GM19043 (cell line): ENCODE measurements around the gene PITPNC1.
"Not testable (repeated sequence)": the region's sequence is repeated elsewhere in the genome, so short reads cannot be mapped to it uniquely, and the experiment has no call there.

Experiments used
- ATAC-seq: cut with Tn5 transposase; IDR thresholded peaks from one replicate; pipeline ENCODE4 v1.9.1; 2021; ENCODE audit warnings: low read depth; ENCODE audit not compliant: unreplicated experiment

The PITPNC1 gene

GRCh38 chr17:67503184-67503583 is 126.1 kb downstream of the PITPNC1 start:
- ATAC-seq = no peak

DNA sequence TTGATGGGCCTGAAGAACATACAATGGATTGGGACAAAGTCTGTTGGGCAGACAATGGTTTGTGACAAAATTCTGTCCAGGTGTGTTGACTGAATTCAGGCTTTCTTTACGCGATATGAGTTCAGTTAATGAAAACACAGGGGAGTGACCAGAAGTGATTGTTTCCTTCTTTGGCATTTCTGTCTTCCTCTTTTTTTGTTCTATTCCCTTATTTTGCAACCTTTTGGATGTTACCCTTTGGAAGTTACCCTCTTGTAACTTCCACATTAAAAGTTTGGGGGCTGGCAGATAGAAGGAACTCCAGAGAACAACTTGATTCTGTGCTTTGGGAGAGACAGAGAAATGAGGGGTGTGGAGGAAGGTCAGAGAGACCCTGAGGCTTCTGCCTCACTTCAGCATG is 126.7 kb downstream of the PITPNC1 start:
- ATAC-seq = no peak

- ATAC-seq = no peak
These were observed 127.1 kb downstream of the PITPNC1 start for GRCh38 chr17:67504182-67504581.

DNA sequence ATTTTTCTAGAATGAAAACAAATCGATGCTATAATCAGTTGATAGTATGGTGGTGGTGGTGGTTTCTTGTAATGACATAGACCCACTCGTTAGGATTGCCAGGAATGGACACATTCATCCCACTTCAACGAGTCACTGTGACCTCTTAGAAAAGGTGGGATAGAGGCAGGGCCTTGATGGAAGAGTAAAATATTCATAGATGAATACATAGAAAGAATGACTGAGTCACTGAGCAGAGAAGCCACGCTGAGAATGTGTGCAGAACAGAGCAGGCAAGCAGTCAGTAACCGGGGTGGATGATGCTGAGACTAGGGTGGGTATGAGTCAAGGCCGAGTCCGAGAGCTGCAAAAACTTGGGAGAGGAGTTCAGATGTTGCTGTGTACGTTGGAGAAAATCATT is 129.9 kb downstream of the PITPNC1 start:
- ATAC-seq = no peak

DNA sequence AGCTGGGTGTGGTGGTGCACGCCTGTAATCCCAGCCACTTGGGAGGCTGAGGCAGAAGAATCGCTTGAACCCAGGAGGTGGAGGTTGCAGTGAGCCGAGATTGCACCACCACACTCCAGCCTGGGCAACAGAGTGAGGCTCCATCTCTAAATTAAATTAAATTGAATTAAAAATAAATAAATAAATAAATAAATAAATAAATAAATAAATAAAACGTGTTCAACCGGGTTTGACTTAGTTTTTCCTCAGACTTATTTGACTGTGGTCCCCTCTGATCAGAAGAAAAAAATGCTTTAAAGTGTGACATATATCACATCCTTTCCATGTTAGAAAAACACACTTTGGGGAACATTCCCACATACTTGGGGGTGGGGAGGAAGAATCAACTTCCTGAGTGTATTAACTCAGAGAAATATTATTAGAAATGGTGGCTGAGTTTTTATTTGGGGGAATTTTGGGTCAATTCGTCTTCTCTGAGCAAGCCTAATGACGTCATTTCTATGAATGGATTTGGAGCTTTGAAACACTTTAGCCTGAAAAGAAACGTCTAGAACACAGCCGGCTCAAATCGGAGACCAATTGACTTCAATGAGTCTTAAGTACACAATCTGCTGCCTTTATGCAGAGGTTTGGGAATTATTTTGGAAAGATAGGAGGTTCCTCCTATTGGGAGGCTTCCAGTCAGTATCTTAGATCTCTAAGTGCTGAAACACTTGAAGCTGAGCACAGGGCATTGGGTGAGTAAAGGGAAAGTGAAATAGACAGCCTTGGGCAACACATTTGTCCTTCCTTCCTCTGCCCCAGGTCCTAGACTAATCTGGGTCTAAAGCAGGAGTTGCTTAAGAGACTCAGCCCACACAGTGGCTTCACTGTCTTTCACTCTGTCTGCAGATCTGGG is 132.6 kb downstream of the PITPNC1 start:
- no peak for ATAC-seq

DNA sequence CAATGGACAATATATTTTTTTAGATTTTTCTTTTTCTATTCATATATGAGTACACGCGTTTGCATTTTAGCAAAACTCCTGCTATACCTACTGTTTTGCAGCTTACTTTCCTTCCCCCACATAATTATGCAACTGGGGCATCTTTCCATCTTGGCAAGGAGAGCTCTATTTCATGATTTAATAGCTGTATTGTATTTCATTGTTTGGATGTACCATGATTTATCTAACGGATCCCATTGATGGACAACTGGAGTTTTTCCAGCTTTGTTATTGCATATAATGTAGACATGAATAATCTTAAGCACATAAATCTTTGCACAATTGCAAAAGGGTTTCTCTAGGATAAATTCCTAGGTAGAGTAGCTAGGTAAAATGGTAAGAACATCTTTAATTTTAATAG is 133.9 kb downstream of the PITPNC1 start:
- ATAC-seq = no peak

DNA sequence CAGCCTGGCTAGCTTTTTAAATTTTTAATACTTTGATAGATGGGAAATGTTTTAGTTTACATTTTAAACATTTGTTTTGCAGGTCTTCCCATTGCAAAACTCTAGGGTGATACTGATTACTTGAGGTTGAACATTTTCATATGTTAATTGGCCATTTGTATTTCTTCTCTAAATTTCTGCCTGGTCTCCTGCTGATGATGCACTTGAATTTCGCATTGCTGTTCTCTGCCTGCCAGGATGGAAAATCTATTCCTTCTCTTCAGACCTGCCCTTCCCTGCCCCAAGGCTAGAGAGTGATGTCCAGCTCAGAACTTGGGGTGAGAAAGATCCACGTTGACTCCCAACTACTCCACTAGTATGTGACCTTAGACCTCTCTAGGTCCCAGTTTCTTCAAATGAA is 134.7 kb downstream of the PITPNC1 start:
- ATAC-seq = no peak

GRCh38 chr17:67514998-67515397 is 137.9 kb downstream of the PITPNC1 start:
- no peak for ATAC-seq

DNA sequence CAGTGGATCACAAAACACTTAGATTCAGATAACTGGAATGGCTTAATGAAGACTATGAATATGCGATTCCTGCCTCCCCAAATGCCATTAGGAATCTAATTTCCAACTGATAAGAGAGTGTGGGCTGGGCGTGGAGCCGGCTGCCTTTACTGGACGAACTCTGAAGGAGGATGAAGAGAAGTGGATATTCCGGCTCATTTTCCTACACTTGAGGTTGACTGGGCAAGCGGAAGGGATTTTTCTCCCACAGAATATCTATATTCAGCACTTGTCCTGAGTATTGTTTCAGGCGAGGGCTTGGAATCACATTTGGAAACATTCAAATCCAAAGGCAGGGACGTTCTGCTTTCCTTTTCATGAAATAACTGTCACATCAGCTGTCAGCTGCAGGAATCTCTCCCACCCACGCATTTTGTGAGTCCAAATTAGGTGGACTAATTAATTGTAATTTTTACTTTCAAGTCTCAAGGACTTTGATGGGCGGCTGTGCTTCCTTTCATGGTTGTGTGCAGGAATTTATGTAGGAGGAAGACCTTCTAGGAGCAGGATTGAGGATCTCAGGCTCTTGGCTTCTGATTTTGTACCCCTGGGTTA is 138.5 kb downstream of the PITPNC1 start:
- no peak for ATAC-seq

DNA sequence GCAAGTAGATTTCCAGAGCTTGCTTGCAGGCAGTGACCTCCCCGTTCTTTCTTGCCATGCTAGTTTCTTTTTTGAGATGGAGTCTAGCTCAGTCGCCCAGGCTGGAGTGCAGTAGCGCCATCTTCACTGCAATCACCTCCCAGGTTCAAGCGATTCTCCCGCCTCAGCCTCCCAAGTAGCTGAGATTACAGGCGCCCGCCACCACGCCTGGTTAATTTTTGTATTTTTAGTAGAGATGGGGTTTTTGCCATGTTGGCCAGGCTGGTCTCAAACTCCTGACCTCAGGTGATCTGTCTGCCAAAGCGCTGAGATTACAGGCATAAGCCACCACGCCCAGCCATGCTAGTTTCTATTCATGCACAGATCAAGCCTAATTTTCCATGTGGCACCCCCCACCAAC is 139.5 kb downstream of the PITPNC1 start:
- not testable (repeated sequence) for ATAC-seq

- ATAC-seq = no peak
These were observed 140.2 kb downstream of the PITPNC1 start for GRCh38 chr17:67517325-67517724.

- ATAC-seq = no peak
These were observed 141.8 kb downstream of the PITPNC1 start for GRCh38 chr17:67518876-67519275.

DNA sequence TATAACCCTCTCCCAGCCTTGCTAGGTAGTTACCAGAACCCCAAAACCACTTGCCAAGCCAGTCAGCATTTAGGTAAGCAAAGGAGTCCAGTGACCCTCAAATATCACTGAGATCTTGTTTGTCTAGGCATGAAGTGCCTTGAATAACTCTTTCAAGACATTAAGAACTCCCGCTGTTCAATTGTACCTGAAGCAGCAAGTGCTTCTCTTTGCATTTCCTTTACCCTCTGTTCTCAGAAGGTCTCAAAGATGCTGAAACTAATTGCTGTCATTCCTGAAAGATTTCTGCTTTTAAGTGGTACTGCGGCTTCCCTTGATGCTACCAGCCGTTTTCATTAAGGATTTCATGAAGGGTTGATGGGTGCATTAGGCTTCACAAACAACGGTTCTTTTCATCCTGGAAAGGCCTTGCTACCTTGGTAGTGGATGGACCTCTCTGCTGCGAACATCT is 142.7 kb downstream of the PITPNC1 start:
- ATAC-seq = no peak

DNA sequence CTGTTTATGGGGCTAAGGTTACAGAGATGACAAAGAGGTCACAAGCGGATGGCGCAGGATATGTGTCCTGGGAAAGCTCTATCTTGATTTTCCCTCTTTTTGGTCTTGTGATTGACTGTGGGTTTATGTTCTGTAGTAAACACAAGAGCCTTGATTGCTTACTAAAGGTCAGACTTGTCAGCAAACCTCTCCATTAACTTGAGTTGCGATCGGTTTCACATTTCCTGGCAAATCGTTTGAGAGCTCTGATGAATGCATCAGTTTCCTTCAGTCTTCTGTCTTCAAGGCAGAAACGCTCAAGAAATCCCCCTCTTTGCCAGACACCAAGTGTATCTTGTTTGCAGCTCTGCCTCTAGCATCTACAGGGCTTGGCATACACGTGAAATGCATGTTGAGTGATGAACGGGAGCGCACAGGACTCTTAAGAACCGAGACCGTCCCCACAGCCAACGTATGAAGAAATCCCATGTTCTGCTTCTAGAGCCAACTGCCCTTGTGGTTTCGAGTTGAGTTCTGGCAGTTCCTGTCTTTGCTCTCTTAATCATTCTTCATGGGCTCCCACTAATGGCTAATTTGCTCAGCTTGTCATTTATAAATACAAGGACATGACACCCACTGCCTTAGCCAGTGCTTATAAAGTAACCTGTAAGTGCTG is 143.3 kb downstream of the PITPNC1 start:
- no peak for ATAC-seq

GRCh38 chr17:67520916-67521774 is 144.1 kb downstream of the PITPNC1 start:
- ATAC-seq = no peak

DNA sequence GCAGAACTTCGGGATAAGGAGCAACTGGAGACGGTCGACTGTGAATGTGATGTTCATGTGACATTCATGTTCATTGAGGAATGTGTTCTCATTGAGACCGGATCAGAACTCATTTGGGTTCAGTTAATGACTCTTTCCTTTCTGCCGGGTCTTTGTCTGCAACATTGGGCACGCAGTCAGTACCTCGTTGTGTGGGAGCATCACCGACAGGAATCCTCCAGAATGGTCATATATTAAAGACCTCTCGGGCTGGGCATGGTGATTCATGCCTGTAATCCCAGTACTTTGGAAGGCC is 144.6 kb downstream of the PITPNC1 start:
- ATAC-seq = no peak

DNA sequence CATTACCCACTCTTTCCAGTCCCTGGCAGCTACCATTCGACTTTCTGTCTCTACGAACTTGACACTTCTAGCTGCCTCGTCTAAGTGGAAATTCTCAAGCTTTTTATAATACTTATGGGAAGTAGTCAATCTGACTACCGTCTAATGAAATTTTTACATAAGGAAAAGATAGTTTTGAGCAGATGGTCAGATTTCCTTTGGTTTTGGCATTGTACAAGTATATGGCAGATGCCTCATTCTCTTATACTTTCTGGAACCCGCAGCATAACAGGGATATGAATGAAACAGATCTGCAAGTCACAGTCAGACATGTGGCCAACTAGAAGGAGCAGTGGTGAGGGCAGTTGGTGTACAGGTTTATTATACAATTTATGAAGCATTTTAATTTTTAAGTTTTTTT is 146.0 kb downstream of the PITPNC1 start:
- ATAC-seq = no peak

- no peak for ATAC-seq
These were observed 148.4 kb downstream of the PITPNC1 start for GRCh38 chr17:67525239-67526135.

DNA sequence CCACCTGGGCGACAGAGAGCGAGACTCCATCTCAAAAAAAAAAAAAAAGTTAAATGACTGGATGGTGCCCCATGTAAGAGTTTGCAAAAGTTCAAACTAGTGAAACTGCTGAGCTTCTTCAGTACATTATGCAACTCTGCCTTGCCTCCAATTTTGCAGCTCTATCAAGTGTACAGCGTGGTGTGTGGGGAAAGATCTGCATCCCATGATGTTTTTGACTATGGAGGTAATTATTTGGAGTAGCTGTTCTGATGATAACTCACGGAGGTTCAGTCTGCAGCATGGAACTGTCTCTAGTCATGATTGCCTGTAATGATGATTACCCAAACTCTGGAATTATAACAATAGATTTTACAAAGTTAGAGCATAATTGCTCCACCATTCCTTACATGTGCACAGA is 149.6 kb downstream of the PITPNC1 start:
- no peak for ATAC-seq
